Measurements from ENCODE around the gene NTN3. TPM values are rescaled to one million over a fixed set of nuclear protein-coding genes. Genes with fewer than 3 reads are reported as not detected.
A peak's percentile ranks its signal among the peaks of the same experiment; 100 is the strongest.

The NTN3 gene
- total and polyA plus RNA-seq, 2 of the 4 experiments (the other 2 are of a cell fraction): 0.18 to 0.38 TPM

DNA sequence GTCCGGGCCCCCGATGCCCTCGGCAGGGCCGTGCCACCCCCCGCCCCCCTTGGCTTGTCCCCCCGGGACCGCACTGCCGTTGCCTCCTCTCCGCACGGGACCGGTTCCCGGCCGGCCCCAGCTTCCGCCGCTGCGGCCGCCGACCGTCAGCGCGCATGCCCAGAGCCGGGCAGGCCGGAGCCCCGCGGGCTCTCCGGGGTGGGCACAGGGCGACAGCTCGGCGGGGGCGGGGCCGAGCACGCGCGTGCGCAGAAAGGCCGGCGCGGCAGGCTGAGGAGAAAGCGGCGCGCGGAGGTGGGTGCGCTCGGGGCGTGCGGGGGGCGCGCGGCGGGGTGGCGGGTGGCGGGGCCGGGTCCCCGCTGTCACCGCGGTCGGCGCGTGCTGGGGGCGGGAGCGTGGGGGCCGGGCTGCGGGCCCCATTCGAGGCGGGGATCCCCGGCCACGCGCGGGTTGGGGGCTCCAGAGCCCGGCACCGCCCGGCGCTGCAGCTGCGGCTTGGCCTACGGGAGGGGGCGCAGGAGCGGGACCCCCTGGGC is 3.8 kb downstream of the NTN3 start, which contains the start of gene TBC1D24 (continued):
- peak; percentile 48; the same call in 1 of the 2 replicates for TF ChIP-seq MAZ (IDR thresholded peaks at IDR 0.05; ENCODE audit: borderline replicate concordance, low read depth, low read length)

DNA sequence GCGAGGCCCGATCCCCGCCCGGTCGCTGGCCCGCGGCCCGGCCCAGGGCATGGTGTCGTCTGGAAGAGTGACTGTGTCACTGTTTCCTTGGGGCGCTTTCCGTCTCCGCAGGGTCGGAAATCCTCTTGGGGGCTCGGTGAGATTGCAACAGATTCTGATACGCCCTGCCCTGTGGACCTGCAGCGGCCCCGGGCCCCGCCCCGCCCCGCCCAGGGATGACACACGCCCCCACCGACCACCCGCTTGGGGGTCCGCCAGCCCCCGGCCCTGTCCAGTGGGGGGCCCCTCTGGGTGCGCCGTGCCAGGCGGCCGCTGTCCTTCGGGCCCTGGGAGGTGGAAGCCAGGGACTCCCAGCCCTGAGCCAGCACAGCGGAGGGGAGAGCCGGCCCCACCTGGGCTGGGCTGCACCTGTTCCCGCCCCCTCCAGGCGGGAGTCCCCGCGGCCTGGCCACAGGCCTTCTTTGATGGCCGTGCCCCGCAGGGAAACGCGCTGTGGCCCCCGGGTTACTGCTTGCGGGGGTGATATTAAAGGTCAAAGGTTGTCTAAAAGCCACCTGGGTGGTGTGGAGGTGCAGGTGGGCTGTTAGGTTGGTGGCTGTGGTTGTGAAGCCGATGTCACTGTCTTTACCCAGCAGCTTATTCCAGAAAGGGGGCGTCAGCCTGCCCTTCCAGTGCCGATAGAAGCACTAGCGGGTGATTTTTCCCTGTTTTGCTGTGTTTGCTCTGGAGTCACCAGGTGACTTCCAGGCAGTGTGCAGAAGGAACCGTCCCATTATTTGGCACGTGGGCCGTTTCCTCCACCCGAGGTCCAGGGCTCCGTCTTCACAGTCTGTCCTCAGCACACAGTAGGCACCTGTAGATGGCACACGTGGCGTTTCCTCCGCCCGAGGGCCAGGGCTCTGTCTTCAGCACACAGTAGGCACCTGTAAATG is 4.6 kb downstream of the NTN3 start:
- Histone ChIP-seq H3K4ac (ENCODE audit: low read depth, low read length) (no peak overlapping the region; the same call in 1 of the 2 replicates), H3K18ac (ENCODE audit: low read depth, low read length) (no peak overlapping the region), H3K79me1 (ENCODE audit: low read depth in 1 of 2, low read length in 2 of 2) (peaks cover 10 to 62% of the 10 kb centered on the region in 2 experiments; a peak in 3 of 4 replicates), H4K91ac (ENCODE audit: insufficient read depth, low read depth, low read length) (no peak overlapping the region), H3K9ac (ENCODE audit: low read depth, low read length) (peak overlapping the region; percentile 56), H2AK9ac (replicated peaks; ENCODE audit: low read depth, low read length, poor library complexity) (peak overlapping the region; percentile 89), H3K23ac (ENCODE audit: low read depth, low read length) (peak overlapping the region; percentile 65), H3K4me2 (ENCODE audit: low read depth, low read length) (peak overlapping the region; percentile 74), H2AFZ (replicated peaks; ENCODE audit: low read length, poor library complexity) (peak overlapping the region; percentile 85), H3K4me3 (ENCODE audit: insufficient read depth, low read depth, low read length) (peak overlapping the region; percentile 83), H4K20me1 (ENCODE audit: insufficient read depth, low read length) (peaks cover 28% of the 10 kb centered on the region), H3K9me3 (ENCODE audit: control insufficient read depth, insufficient read depth, low read length) (no peaks in the 10 kb centered on the region), H3K27me3 (ENCODE audit: control insufficient read depth, insufficient read depth, low read length) (no peaks in the 10 kb centered on the region; the same call in 1 of the 2 replicates), H3K27ac (ENCODE audit: insufficient read depth, low read length) (peak overlapping the region; percentile 34; the same call in 1 of the 2 replicates), H2AK5ac (ENCODE audit: low read depth, low read length) (no peak overlapping the region; the same call in 1 of the 2 replicates), H3K14ac (replicated peaks; ENCODE audit: low read depth, low read length) (0 out of 2 replicates have a peak overlapping the region, but pooled peaks have one; percentile 51), H3K36me3 (ENCODE audit: control insufficient read depth, insufficient read depth, low read length) (no peaks in the 10 kb centered on the region), H2BK15ac (ENCODE audit: low read depth, low read length) (no peak overlapping the region), H4K5ac (ENCODE audit: low read depth, low read length) (no peak overlapping the region), H3K9me1 (ENCODE audit: insufficient read depth, low read length) (no peaks in the 10 kb centered on the region; the same call in 1 of the 2 replicates), H2BK5ac (ENCODE audit: low read depth, low read length, poor library complexity, severe bottlenecking) (no peak overlapping the region), H2BK20ac (ENCODE audit: low read depth, low read length) (no peak overlapping the region), H3K56ac (ENCODE audit: extremely low read depth, insufficient read depth, low read length) (no peak overlapping the region), H4K8ac (ENCODE audit: low read depth in 2 of 2, low read length in 2 of 2) (no peak overlapping the region; a peak in 1 of 4 replicates), H2BK120ac (ENCODE audit: low read depth, low read length) (no peak overlapping the region), H3K4me1 (ENCODE audit: control insufficient read depth, insufficient read depth, low read length) (peaks cover 12% of the 10 kb centered on the region)
- ChIA-PET POLR2A (ENCODE audit: unreplicated experiment) (interaction anchor here (0.6 kb wide), 1 partner anchor 243 kb away, joined by 6 read pairs; no protein-coding TSS in a partner anchor), CTCF (no interaction called here)
- 24% methylated on average over 30 of the region's 55 CpGs; no CpG with 5 or more reads in 1 of the 2 experiments for WGBS, 2 experiments (ENCODE audit: extremely low coverage in 2 of 2, insufficient read length in 1 of 2)
- dilution Hi-C loops (cut with HindIII; ENCODE audit: low sequenced_read_pairs, unreplicated experiment) (no loop called here), intact Hi-C loops (cut with micrococcal nuclease) (no loop called here), in situ Hi-C loops (cut with MboI; ENCODE audit: low sequenced_read_pairs) (no loop called here)
- ATAC-seq (ENCODE audit: low read depth) (0 out of 2 replicates have a peak, but pooled peaks have one; percentile 2), DNase-seq (no peak)
- no TSS peak for BruUV-seq (replicated peaks)
- TF ChIP-seq RFX5 (IDR thresholded peaks at IDR 0.05; ENCODE audit: low read depth, low read length): no peak
- no peak for TF ChIP-seq CTCF (conservative IDR thresholded peaks at IDR 0.05; ENCODE audit: low read depth, low read length)
- TF ChIP-seq, protein P1, sequence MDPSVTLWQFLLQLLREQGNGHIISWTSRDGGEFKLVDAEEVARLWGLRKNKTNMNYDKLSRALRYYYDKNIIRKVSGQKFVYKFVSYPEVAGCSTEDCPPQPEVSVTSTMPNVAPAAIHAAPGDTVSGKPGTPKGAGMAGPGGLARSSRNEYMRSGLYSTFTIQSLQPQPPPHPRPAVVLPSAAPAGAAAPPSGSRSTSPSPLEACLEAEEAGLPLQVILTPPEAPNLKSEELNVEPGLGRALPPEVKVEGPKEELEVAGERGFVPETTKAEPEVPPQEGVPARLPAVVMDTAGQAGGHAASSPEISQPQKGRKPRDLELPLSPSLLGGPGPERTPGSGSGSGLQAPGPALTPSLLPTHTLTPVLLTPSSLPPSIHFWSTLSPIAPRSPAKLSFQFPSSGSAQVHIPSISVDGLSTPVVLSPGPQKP (IDR thresholded peaks at IDR 0.05; ENCODE audit: borderline replicate concordance, low read depth, low read length): no peak
- TF ChIP-seq POLR2A (IDR thresholded peaks at IDR 0.05; ENCODE audit: low read depth, low read length): no peak
- TF ChIP-seq RAD21 (IDR thresholded peaks at IDR 0.05; ENCODE audit: low read length): no peak
- no peak for TF ChIP-seq SMC3 (IDR thresholded peaks at IDR 0.05; ENCODE audit: low read depth, low read length)
- TF ChIP-seq BHLHE40 (IDR thresholded peaks at IDR 0.05; ENCODE audit: low read depth, low read length): no peak
- no peak for TF ChIP-seq NFE2L2 (IDR thresholded peaks at IDR 0.05; ENCODE audit: low read depth, low read length)
- no peak for TF ChIP-seq RCOR1 (IDR thresholded peaks at IDR 0.05; ENCODE audit: insufficient replicate concordance, low read length)
- TF ChIP-seq FOS (IDR thresholded peaks at IDR 0.05; ENCODE audit: low read depth, low read length): no peak
- no peak for TF ChIP-seq MAFK (IDR thresholded peaks at IDR 0.05; ENCODE audit: low read depth, low read length)

All from IMR-90 (cell line).